Spleen (tissue), 13 donors: ENCODE measurements around the gene TLCD5. TPM values are rescaled to one million over a fixed set of nuclear protein-coding genes. Genes with fewer than 3 reads are reported as not detected.

Experiments
- DNase-seq: peaks from one replicate; pipeline ENCODE4 v3.0.0-alpha.2; 2020
- H3K27ac ChIP-seq, 8 donors: fragments of 200-600 bp; sonication (generic) in 7 of 8; 1 replicate in 4 of 8; 2 replicates in 4 of 8; pipeline versions ENCODE4 v1.5.0 to v1.8.0; 2016 to 2021; ENCODE audit warnings: inconsistent platforms in 4 of 8, mild to moderate bottlenecking in 4 of 8, moderate library complexity in 1 of 8
- H3K27me3 ChIP-seq, 7 donors: fragments of 200-600 bp; sonication (generic) in 6 of 7; replicated peaks in 1 of 7; 1 replicate in 4 of 7; 2 replicates in 3 of 7; pipeline versions ENCODE4 v1.5.0 to v1.8.0; 2016 to 2021; ENCODE audit warnings: inconsistent platforms in 3 of 7, mild to moderate bottlenecking in 1 of 7
- H3K36me3 ChIP-seq, 6 donors: fragments of 200-600 bp; sonication (generic) in 5 of 6; 1 replicate in 4 of 6; 2 replicates in 2 of 6; pipeline versions ENCODE4 v1.5.0 to v1.8.0; 2016 to 2021; ENCODE audit warnings: inconsistent platforms in 2 of 6
- H3K4me1 ChIP-seq, 6 donors: fragments of 200-600 bp; sonication (generic) in 5 of 6; 1 replicate in 3 of 6; 2 replicates in 3 of 6; pipeline versions ENCODE4 v1.5.0 to v1.8.0; 2016 to 2021; ENCODE audit warnings: inconsistent platforms in 3 of 6
- H3K4me3 ChIP-seq, 8 donors: fragments of 200-600 bp; sonication (generic) in 7 of 8; 1 replicate in 4 of 8; 2 replicates in 4 of 8; pipeline versions ENCODE4 v1.5.0 to v1.8.0; 2016 to 2021; ENCODE audit warnings: inconsistent platforms in 4 of 8, mild to moderate bottlenecking in 4 of 8, moderate library complexity in 2 of 8
- H3K9me3 ChIP-seq, 8 donors: fragments of 200-600 bp; sonication (generic) in 7 of 8; 1 replicate in 4 of 8; 2 replicates in 4 of 8; pipeline versions ENCODE4 v1.5.0 to v1.8.0; 2016 to 2021; ENCODE audit warnings: inconsistent platforms in 4 of 8
- POLR2A ChIP-seq, 3 donors: fragments of 450-650 bp; IDR thresholded peaks; one replicate each; pipeline ENCODE4 v1.5.1; 2017; ENCODE audit warnings: antibody characterized with exemption in 3 of 3, mild to moderate bottlenecking in 1 of 3
- POLR2AphosphoS5 ChIP-seq, 3 donors: sonication (generic); formaldehyde crosslinking; IDR thresholded peaks; one replicate each; pipeline ENCODE4 v1.5.1; 2017; ENCODE audit warnings: antibody characterized with exemption in 3 of 3
- WGBS, 5 donors: extraction: QIAGEN DNeasy Blood & Tissue Kit in 3 of 5; methylation state at CpG; one replicate each; pipeline versions ENCODE4 v1.1.5 to v1.1.7; 2013 to 2018; 5-methylcytosine and 5-hydroxymethylcytosine counted together
- intact Hi-C: fragments of 100-400 bp; cut with DNase I; formaldehyde crosslinking; loops from one replicate; pipeline ENCODE4 v1.15.0; 2023; ENCODE audit warnings: low total_unique reads
- long read RNA-seq, 2 donors: transcript quantifications; one replicate each; lab custom pipeline, GENCODE V29; 2026
- polyA plus RNA-seq, 3 donors: library from polyadenylated mRNA; stranded (reverse); fragments of 200-250 nt; gene quantifications; one replicate each; pipeline ENCODE4 v1.2.1, GENCODE V29; 2013
- total RNA-seq, 7 donors: library from RNA; depleted of rRNA in 3 of 7; stranded (reverse); fragments of >200 nt in 3 of 7; fragmentation: NEBNext Ultra II Directional in 4 of 7; extraction: Animal tissue kit (Norgen Biotek cat#: 25700) in 4 of 7; gene quantifications; one replicate each; pipeline versions ENCODE4 v1.1.0 to v1.2.1, GENCODE V29; 2016 to 2021
- TF ChIP-seq, protein P1 (sequence below), 11 experiments: fragments of 200-600 bp in 7 of 11; fragments of 450-650 bp in 4 of 11; sonication (generic) in 4 of 11; IDR thresholded peaks in 8 of 11; conservative IDR thresholded peaks in 3 of 11; 1 replicate in 7 of 11; 2 replicates in 4 of 11; pipeline versions ENCODE4 v1.4.0 to v1.8.0; 2016 to 2021; ENCODE audit warnings: antibody characterized with exemption in 11 of 11, inconsistent platforms in 4 of 11, mild to moderate bottlenecking in 1 of 11
- donor health status: healthy with polysubstance abuse.
- donor health status: DM: no; HTN: no; CAD: no; lungs with moderate emphysema.
- donor health status: DM: no; HTN: no; CAD: no.
- donor health status: Bipolar disorder and iron deficiency.
- donor health status: healthy.
- donor health status: DM: no; HTN: no; CAD: no.
- donor health status: DM: yes; HTN: yes; CAD: no.

TLCD5 gene
- total RNA-seq, result 1 to 10 TPM; 3.1 to 6.6 (median 4.7) TPM
- polyA plus RNA-seq, result 1 to 10 TPM in 2 of 3 donors, under 1 TPM in 1; 0.93 to 1.6 (median 1.4) TPM
- long read RNA-seq, donor 1, partial matches to known transcripts, result 0 of 2 reads
- long read RNA-seq, donor 1, other reads (novel, unspliced or antisense), result 0 of 2 reads
- long read RNA-seq, donor 2, partial matches to known transcripts, result 0 of 1 reads
- long read RNA-seq, donor 2, other reads (novel, unspliced or antisense), result 0 of 1 reads

DNA sequence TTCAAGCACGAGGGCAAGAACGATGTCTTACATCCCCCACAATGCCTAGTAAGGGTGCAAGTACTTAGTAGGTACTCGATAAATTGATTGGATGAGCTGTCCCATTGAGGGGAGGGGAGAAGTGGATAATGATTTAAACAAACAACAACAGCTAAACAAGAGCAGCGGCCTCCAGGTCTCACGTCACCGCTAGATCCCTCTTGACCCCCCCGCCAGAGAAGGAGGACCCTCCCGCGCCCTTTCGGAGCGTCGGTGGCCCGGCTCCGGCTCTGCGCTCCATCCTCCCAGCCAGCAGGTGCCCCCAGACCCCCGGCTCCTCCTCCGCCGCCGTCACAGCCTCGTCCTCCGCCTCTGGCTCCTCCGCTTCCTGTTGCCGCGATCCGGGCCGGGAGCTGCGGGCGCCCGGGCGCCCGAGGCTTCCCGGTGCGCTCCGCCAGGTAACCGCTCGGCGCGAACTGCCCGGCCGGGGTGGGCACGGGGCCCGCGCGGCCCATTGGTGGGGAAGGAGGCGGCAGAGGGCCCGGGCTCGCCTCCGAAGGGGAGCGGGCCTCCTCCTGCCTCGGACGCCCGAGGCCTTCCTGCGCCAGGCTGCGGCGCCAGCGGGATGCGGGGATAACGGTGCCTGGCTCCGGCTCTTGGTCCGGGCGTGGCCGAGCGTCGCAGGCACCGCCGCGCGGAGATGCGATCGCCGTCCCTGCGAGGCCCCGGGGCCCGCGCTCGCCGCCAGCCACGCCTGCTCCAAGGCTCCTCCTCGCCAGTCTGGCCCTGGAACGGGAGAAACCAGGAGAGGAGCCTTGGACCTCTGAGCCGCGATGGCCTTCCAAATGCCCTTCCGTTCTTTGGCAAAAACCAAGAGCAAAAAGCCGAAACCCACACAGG is at the start of gene TLCD5:
Gene TLCD5 (plus strand): TSS at position 368 of the 879 bp plus-strand sequence. CDS start 2,143 bp downstream, outside the sequence.
- 1 to 3% (median 1%) methylated on average over 16 to 84 of the region's 84 CpGs for WGBS, 5 donors
- intact Hi-C loops, result no loop called here
- Histone ChIP-seq H3K27me3 (peaks cover 0 to 68% (median 11%) of the 10 kb centered on the region in 7 donors), H3K36me3 (peaks cover 0 to 4% (median 0%) of the 10 kb centered on the region in 6 donors), H3K4me3 (peak within 1 kb of the TSS; percentile 41 to 77 (median 56)), H3K4me1 (peaks cover 6 to 32% (median 26%) of the 10 kb centered on the region in 6 donors), H3K27ac (peak within 1 kb of the TSS; percentile 38 to 90 (median 87)), H3K9me3 (no peaks in the 10 kb centered on the region)
- TF ChIP-seq POLR2A (IDR thresholded peaks at IDR 0.05) (no peak), POLR2AphosphoS5 (IDR thresholded peaks at IDR 0.05) (peak; percentile 28 to 77 (median 73))
- TF ChIP-seq, protein P1, sequence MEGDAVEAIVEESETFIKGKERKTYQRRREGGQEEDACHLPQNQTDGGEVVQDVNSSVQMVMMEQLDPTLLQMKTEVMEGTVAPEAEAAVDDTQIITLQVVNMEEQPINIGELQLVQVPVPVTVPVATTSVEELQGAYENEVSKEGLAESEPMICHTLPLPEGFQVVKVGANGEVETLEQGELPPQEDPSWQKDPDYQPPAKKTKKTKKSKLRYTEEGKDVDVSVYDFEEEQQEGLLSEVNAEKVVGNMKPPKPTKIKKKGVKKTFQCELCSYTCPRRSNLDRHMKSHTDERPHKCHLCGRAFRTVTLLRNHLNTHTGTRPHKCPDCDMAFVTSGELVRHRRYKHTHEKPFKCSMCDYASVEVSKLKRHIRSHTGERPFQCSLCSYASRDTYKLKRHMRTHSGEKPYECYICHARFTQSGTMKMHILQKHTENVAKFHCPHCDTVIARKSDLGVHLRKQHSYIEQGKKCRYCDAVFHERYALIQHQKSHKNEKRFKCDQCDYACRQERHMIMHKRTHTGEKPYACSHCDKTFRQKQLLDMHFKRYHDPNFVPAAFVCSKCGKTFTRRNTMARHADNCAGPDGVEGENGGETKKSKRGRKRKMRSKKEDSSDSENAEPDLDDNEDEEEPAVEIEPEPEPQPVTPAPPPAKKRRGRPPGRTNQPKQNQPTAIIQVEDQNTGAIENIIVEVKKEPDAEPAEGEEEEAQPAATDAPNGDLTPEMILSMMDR (IDR thresholded peaks at IDR 0.05 in 8 of 11, conservative IDR thresholded peaks at IDR 0.05 in 3 of 11), result peak in 1 of 11 experiments; percentile 20
- DNase-seq, result peak; percentile 84

DNA sequence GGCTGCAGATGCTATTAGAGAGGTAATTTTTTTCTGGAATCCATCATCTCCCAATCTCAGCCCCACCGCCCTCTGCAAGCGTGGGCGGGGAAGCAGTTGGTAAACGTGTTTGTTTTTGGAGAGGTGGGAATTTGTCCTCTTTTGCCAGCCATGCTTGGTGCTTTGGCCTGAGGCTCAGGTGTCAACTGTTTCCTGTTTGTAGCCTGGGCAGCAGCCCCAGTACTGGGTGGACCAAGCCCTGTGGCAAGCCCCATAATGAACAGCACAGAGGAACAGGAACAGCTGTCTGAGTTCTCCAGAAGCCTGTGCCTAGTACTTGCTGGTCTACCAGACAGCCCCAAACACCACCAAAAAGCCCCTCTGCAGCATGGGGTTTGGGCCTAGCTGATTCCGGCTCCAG is 45.6 kb upstream of the TLCD5 start:
- TF ChIP-seq POLR2A (IDR thresholded peaks at IDR 0.05), result no peak
- TF ChIP-seq POLR2AphosphoS5 (IDR thresholded peaks at IDR 0.05), result no peak
- TF ChIP-seq, protein P1 (IDR thresholded peaks at IDR 0.05 in 8 of 11, conservative IDR thresholded peaks at IDR 0.05 in 3 of 11), result no peak
- Histone ChIP-seq H3K9me3 (no peaks in the 10 kb centered on the region), H3K4me1 (peaks cover 0 to 8% (median 0%) of the 10 kb centered on the region in 6 donors), H3K4me3 (no peak overlapping the region), H3K36me3 (no peaks in the 10 kb centered on the region), H3K27ac (no peak overlapping the region), H3K27me3 (peaks cover 0 to 8% (median 0%) of the 10 kb centered on the region in 7 donors)
- no peak for DNase-seq
- intact Hi-C loops, result no loop called here
- WGBS, 5 donors, result 89 to 95% (median 91%) methylated on average over 5 of the region's 5 CpGs

DNA sequence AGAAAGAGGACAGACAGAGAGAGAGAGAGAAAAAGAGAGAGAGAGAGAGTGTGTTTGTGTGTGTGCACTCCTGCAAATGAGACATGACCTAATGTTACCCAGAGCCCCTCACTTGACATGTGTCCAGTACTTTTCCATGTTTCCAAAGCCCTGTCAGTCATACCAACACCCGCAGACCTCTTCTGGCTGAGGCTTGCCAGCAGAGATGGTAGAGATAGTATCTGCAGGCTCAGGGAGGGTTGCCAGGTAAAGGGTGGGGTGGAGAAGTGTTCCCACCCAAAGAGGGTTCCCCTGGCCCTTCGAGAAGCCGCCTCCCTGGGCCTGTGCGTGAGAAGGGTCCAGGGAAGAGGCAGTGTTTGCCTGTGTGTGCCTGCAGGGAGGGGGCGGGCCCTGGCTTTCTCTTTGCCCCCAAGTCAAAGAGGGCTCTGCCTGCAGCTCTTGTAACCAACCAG is 44.5 kb upstream of the TLCD5 start:
- Histone ChIP-seq H3K27me3 (peaks cover 0 to 8% (median 0%) of the 10 kb centered on the region in 7 donors), H3K36me3 (no peaks in the 10 kb centered on the region), H3K27ac (no peak overlapping the region), H3K9me3 (no peaks in the 10 kb centered on the region), H3K4me3 (no peak overlapping the region), H3K4me1 (peaks cover 0 to 8% (median 0%) of the 10 kb centered on the region in 6 donors)
- no peak for DNase-seq
- no peak for TF ChIP-seq POLR2A (IDR thresholded peaks at IDR 0.05)
- TF ChIP-seq, protein P1 (IDR thresholded peaks at IDR 0.05 in 8 of 11, conservative IDR thresholded peaks at IDR 0.05 in 3 of 11), result no peak
- no peak for TF ChIP-seq POLR2AphosphoS5 (IDR thresholded peaks at IDR 0.05)
- intact Hi-C loops, result no loop called here
- 75 to 85% (median 79%) methylated on average over 5 of the region's 5 CpGs for WGBS, 5 donors
